HG03045 (cell line): ENCODE measurements around the gene CCNY.

Source experiments
- ATAC-seq: cut with Tn5 transposase; IDR thresholded peaks from one replicate; pipeline ENCODE4 v1.9.1; 2021; ENCODE audit warnings: mild to moderate bottlenecking, moderate library complexity; ENCODE audit not compliant: unreplicated experiment

Gene CCNY

DNA sequence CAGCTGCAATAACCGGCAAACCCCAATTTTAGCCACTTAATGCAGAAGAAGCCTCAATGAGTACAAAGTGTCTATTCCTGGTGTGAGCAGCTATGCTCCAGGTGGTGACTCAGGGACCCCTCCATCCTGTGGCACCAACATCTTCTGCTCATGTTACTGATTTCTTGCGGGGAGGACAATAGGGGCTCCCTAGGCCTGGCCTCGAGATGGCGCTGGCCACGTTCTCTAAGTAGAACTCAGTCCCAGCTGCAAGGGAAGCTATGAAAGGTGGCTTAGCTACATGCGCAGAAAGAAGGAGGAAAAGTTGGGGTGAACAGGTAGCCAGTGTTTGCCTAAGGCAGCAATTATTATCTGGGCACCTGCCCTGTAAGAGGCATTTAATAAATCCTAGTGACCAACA lies 275.4 kb downstream of the CCNY start:
- ATAC-seq = no peak

DNA sequence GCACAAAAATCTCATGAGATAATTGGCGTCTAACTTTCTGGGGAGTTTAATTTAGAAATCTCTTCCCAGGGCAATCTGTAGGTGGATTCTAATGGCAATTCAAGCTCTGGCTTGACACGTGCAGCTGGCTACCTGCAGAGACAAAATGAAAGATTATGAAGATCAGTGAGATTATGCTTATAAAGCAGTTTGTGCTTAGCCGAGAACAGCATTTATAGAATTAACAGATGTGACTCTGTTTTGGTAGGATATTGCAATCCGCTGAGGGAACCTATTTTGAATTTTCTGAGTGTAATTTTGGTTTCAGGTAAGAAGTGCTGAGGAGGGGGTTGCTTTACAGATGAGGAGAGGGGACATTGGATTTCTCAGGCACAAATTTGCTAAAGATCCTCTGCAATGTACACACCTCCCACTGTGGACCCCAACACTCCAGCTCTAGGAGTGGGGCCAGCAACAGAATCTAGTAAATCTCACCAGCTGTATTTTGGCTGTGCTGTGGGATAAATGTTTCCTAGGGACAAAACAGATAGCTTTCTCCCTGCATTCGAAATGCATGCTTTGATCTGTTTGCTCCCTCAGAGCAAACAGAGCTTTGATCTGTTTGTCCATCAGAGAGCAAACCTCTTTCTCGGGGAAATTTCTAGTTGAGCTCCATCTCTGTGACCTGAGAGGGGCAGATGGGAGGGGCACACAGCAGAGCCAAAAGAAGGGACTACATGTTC lies 276.2 kb downstream of the CCNY start:
- no peak for ATAC-seq

DNA sequence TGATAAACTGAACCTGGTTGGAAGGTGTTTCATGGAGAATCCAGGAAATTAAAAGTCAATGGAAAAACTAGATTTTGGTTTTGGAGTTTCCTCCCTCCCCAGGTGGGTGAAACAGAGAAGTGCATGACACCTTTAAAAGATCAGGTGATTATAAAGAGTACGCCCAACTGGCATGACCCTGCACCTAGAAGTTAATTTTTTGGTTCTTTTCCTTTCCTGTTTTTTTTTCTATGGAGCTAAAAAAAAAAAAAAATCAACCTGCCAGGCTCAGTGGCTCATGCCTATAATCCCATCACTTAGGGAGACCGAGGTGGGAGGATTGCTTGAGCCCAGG lies 276.8 kb downstream of the CCNY start:
- ATAC-seq = no peak

DNA sequence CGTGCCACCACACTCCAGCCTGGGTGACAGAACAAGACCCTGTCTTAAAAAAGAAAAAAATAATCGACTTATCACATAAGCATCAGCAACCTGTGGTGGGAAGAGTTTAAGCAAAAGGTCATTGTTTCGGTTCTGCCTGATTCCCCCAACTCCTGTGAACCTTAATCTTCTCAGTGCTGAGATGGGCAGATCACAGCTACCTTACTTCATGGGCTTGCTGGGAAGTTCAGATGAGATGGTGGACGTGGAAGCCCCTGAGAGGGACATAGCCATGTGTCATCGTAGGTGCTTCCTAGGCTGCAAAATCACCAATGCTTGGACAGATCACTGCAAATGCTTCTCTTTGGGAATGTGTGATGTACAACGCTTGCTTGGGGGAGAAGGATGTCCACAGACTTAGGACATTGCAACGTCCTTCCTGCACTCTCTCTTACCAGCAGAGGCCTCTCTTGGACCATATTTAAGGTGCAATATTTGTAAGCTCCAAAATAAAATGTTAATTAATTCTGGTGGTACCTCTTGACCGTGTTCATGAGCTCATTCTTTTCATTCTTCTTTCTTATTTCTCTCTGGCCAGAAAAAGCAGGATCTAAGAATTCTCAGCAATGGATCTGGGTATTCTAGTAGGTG lies 277.4 kb downstream of the CCNY start:
- no peak for ATAC-seq

DNA sequence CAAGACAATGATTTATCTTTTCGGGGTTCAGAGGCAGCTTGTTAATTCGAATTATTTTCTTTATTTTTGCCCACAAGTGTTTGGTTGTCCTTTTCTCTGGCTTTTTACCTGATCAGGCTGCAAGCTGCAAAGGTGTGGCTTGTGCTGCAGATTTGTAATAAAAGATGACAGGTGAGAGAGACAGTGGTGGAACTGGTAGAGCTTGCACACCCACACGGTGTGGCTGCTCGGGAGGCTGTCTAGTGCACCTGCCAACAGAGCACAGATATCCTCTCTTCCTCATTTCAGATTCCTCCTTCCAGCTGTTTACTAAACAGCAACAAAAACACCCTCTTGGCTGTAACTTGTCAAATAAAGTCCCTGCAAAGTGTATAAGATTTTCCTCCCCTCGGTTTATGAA lies 278.0 kb downstream of the CCNY start:
- ATAC-seq = no peak
